Osteoblast (primary cell): ENCODE measurements around the gene CCDC154. TPM values are rescaled to one million over a fixed set of nuclear protein-coding genes. Genes with fewer than 3 reads are reported as not detected.

Experiments
- DNase-seq: peaks from one replicate; pipeline ENCODE4 v3.0.0; 2011; ENCODE audit warnings: low spot score, mixed read lengths; ENCODE audit not compliant: insufficient read length; ENCODE audit errors: missing footprints
- H2AFZ ChIP-seq: 2 replicates; pipeline ENCODE4 v1.6.0; 2011; ENCODE audit warnings: mild to moderate bottlenecking, low read length
- H3K27ac ChIP-seq: 2 replicates; pipeline ENCODE4 v1.5.1; 2011; ENCODE audit warnings: mild to moderate bottlenecking, low read depth, low read length, moderate library complexity
- H3K27me3 ChIP-seq: 2 replicates; pipeline ENCODE4 v1.6.0; 2012; ENCODE audit warnings: mild to moderate bottlenecking, control low read depth, inconsistent platforms, low read length, moderate library complexity; ENCODE audit not compliant: insufficient read depth
- H3K36me3 ChIP-seq: 2 replicates; pipeline ENCODE4 v1.5.1; 2011; ENCODE audit warnings: mild to moderate bottlenecking, low read length, control low read depth, moderate library complexity; ENCODE audit not compliant: insufficient read depth
- H3K4me1 ChIP-seq: 2 replicates; pipeline ENCODE4 v1.5.1; 2011; ENCODE audit warnings: mild to moderate bottlenecking, low read length, control low read depth, moderate library complexity; ENCODE audit not compliant: insufficient read depth
- H3K4me2 ChIP-seq: 2 replicates; pipeline ENCODE4 v1.6.0; 2011; ENCODE audit warnings: mild to moderate bottlenecking, low read length; ENCODE audit not compliant: insufficient read depth
- H3K4me3 ChIP-seq: fragments of 200-600 bp; sonication (generic); 3 replicates; pipeline ENCODE4 v1.5.1; 2012; ENCODE audit warnings: mild to moderate bottlenecking, low read length, inconsistent platforms; ENCODE audit not compliant: insufficient read depth
- H3K79me2 ChIP-seq: 2 replicates; pipeline ENCODE4 v1.6.0; 2012; ENCODE audit warnings: mild to moderate bottlenecking, low read length, control low read depth, inconsistent platforms; ENCODE audit not compliant: insufficient read depth
- H3K9me3 ChIP-seq: 2 replicates; pipeline ENCODE4 v1.5.1; 2011; ENCODE audit warnings: low read depth, low read length, control low read depth
- H4K20me1 ChIP-seq: 2 replicates; pipeline ENCODE4 v1.6.0; 2012; ENCODE audit warnings: mild to moderate bottlenecking, low read length, control low read depth; ENCODE audit not compliant: insufficient read depth
- CTCF ChIP-seq: IDR thresholded peaks from 2 replicates; pipeline ENCODE4 v1.5.1; 2011; ENCODE audit warnings: mild to moderate bottlenecking, low read depth, low read length, moderate library complexity; ENCODE audit errors: extremely low read depth
- total RNA-seq: library from RNA; depleted of rRNA; stranded (reverse); fragments of >200 nt; gene quantifications from 2 replicates; pipeline ENCODE4 v1.2.3, GENCODE V29; 2012

CCDC154 gene
- total RNA-seq, 1 donor, result 0.36 TPM

GRCh38 chr16:1425616-1426370 lies 18.6 kb downstream of the CCDC154 start:
- H2AFZ ChIP-seq, result no peak overlapping the region
- H3K4me2 ChIP-seq, result no peak overlapping the region
- H3K36me3 ChIP-seq, result no peaks in the 10 kb centered on the region
- H3K27ac ChIP-seq, result no peak overlapping the region
- H3K9me3 ChIP-seq, result no peaks in the 10 kb centered on the region
- H3K27me3 ChIP-seq, result no peaks in the 10 kb centered on the region
- TF ChIP-seq CTCF, result no peak
- no peak overlapping the region for H3K4me3 ChIP-seq
- DNase-seq, result peak; percentile 58
- no peaks in the 10 kb centered on the region for H3K79me2 ChIP-seq
- peaks cover 4% of the 10 kb centered on the region for H3K4me1 ChIP-seq
- no peaks in the 10 kb centered on the region for H4K20me1 ChIP-seq

GRCh38 chr16:1424028-1424427 lies 20.3 kb downstream of the CCDC154 start:
- H3K4me2 ChIP-seq, result no peak overlapping the region
- H3K27ac ChIP-seq, result no peak overlapping the region
- H3K36me3 ChIP-seq, result no peaks in the 10 kb centered on the region
- H3K4me3 ChIP-seq, result no peak overlapping the region
- H3K9me3 ChIP-seq, result no peaks in the 10 kb centered on the region
- peaks cover 11% of the 10 kb centered on the region for H3K4me1 ChIP-seq
- no peak for TF ChIP-seq CTCF
- peak; percentile 53 for DNase-seq
- no peak overlapping the region for H2AFZ ChIP-seq
- peaks cover 15% of the 10 kb centered on the region for H3K79me2 ChIP-seq
- peaks cover 7% of the 10 kb centered on the region for H4K20me1 ChIP-seq
- H3K27me3 ChIP-seq, result no peaks in the 10 kb centered on the region

DNA sequence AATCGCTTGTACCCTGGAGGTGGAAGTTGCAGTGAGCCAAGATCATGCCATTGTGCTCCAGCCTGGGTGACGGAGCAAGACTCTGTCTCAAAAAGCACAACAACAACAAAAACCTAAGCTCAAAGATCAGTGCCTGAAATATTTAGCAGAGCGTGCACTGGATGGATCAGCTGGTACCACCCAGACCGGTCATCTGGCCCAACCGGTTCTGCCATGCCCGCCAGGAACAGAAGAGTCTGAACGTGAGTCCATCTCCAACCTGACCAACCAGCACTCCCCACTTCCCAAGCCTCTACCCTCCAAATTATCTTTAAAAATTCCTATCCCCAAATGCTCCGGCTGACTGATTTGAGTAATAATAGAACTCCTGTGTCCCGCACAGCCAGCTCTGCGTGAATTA lies 22.3 kb downstream of the CCDC154 start:
- H3K4me1 ChIP-seq, result peaks cover 11% of the 10 kb centered on the region
- no peak for TF ChIP-seq CTCF
- H3K27ac ChIP-seq, result no peak overlapping the region
- peaks cover 7% of the 10 kb centered on the region for H4K20me1 ChIP-seq
- H3K79me2 ChIP-seq, result peaks cover 25% of the 10 kb centered on the region
- no peak for DNase-seq
- no peak overlapping the region for H3K4me2 ChIP-seq
- no peak overlapping the region for H3K4me3 ChIP-seq
- H2AFZ ChIP-seq, result no peak overlapping the region
- no peaks in the 10 kb centered on the region for H3K9me3 ChIP-seq
- H3K27me3 ChIP-seq, result no peaks in the 10 kb centered on the region
- no peaks in the 10 kb centered on the region for H3K36me3 ChIP-seq

- Histone ChIP-seq H3K4me2 (peak overlapping the region; percentile 91), H3K4me3 (peak overlapping the region; percentile 99), H3K36me3 (no peaks in the 10 kb centered on the region), H3K79me2 (peaks cover 25% of the 10 kb centered on the region), H3K4me1 (peaks cover 11% of the 10 kb centered on the region), H3K27ac (peak overlapping the region; percentile 95), H2AFZ (peak overlapping the region; percentile 83), H3K9me3 (no peaks in the 10 kb centered on the region), H3K27me3 (no peaks in the 10 kb centered on the region), H4K20me1 (peaks cover 7% of the 10 kb centered on the region)
- no peak for TF ChIP-seq CTCF
- peak; percentile 90 for DNase-seq
Measured at GRCh38 chr16:1420111-1420539, 24.2 kb downstream of the CCDC154 start.
